Caco-2 (cell line): ENCODE measurements around the gene TRABD2A. TPM values are rescaled to one million over a fixed set of nuclear protein-coding genes. Genes with fewer than 3 reads are reported as not detected.
"Not testable (repeated sequence)": the region's sequence is repeated elsewhere in the genome, so short reads cannot be mapped to it uniquely, and the experiment has no call there.

Experiments used
- BruUV-seq: library from RNA; stranded (reverse); fragments of 400-500 nt; replicated peaks from 2 replicates; lab custom pipeline; 2021; lab: Mats Ljungman, UMichigan
- CTCF ChIA-PET: fragments of 300-600 bp; sonication (Branson Sonifier 250); formaldehyde crosslinking; loops from one replicate; lab custom pipeline; 2022; ENCODE audit warnings: antibody characterized with exemption; lab: Charles Lee
- POLR2A ChIA-PET: fragments of 300-600 bp; sonication (Branson Sonifier 250); formaldehyde crosslinking; loops from one replicate; lab custom pipeline; 2022; ENCODE audit warnings: antibody characterized with exemption; lab: Charles Lee
- DNase-seq, 2 experiments: peaks; one replicate each; pipeline versions ENCODE4 v3.0.0 to v3.0.0-alpha.2; 2020 to 2022
- H3K27me3 ChIP-seq: replicated peaks from 2 replicates; pipeline ENCODE4 v1.6.0; 2011; ENCODE audit warnings: low read length; ENCODE audit not compliant: control insufficient read depth, insufficient read depth
- H3K36me3 ChIP-seq: 2 replicates; pipeline ENCODE4 v1.5.1; 2011; ENCODE audit warnings: low read length; ENCODE audit not compliant: control insufficient read depth, insufficient read depth
- H3K4me1 ChIP-seq: fragments of 250-450 bp; sonication (Bioruptor Pico); 2 replicates; pipeline ENCODE4 v1.5.1; 2020; ENCODE audit warnings: mild to moderate bottlenecking
- H3K4me3 ChIP-seq: 2 replicates; pipeline ENCODE4 v1.5.1; 2011; ENCODE audit warnings: low read depth, mild to moderate bottlenecking, control low read depth, low read length
- H3K9me3 ChIP-seq: fragments of 250-450 bp; sonication (Bioruptor Pico); 2 replicates; pipeline ENCODE4 v1.5.1; 2020; ENCODE audit warnings: mild to moderate bottlenecking, moderate library complexity
- H3K27ac Mint-ChIP-seq: one replicate; pipeline ENCODE4 v1.8.0; 2022; ENCODE audit warnings: mixed read lengths; ENCODE audit not compliant: unreplicated experiment
- H3K27me3 Mint-ChIP-seq: one replicate; pipeline ENCODE4 v1.8.0; 2022; ENCODE audit warnings: mixed read lengths; ENCODE audit not compliant: insufficient read depth, unreplicated experiment
- H3K36me3 Mint-ChIP-seq: one replicate; pipeline ENCODE4 v1.8.0; 2022; ENCODE audit warnings: mild to moderate bottlenecking, mixed read lengths; ENCODE audit not compliant: insufficient read depth, unreplicated experiment
- H3K4me1 Mint-ChIP-seq: one replicate; pipeline ENCODE4 v1.8.0; 2022; ENCODE audit warnings: low read depth, mixed read lengths; ENCODE audit not compliant: unreplicated experiment
- H3K4me3 Mint-ChIP-seq: one replicate; pipeline ENCODE4 v1.8.0; 2022; ENCODE audit warnings: mild to moderate bottlenecking, moderate library complexity, mixed read lengths; ENCODE audit not compliant: unreplicated experiment
- H3K9me3 Mint-ChIP-seq: one replicate; pipeline ENCODE4 v1.8.0; 2022; ENCODE audit warnings: mixed read lengths; ENCODE audit not compliant: unreplicated experiment
- intact Hi-C: fragments of 100-400 bp; cut with micrococcal nuclease; formaldehyde crosslinking; loops from one replicate; pipeline ENCODE4 v1.10.0; 2022; ENCODE audit not compliant: unreplicated experiment
- total RNA-seq: library from RNA; stranded (reverse); gene quantifications from 2 replicates; pipeline ENCODE4 v1.2.3, GENCODE V29; 2022
- TF ChIP-seq, protein P1 (sequence below), 2 experiments: fragments of 200-600 bp in 1 of 2; IDR thresholded peaks; 1 replicate in 1 of 2; 2 replicates in 1 of 2; pipeline versions ENCODE4 v1.5.1 to v1.8.0; 2011 to 2022; ENCODE audit warnings: antibody characterized with exemption in 1 of 2, control low read depth in 1 of 2, inconsistent platforms in 1 of 2, low read depth in 1 of 2, low read length in 1 of 2, mild to moderate bottlenecking in 1 of 2, moderate library complexity in 1 of 2; ENCODE audit not compliant: insufficient read depth in 1 of 2, severe bottlenecking in 1 of 2, unreplicated experiment in 1 of 2

TRABD2A gene
- total RNA-seq, 1 experiment from 2014 or later, result 1.4 TPM

DNA sequence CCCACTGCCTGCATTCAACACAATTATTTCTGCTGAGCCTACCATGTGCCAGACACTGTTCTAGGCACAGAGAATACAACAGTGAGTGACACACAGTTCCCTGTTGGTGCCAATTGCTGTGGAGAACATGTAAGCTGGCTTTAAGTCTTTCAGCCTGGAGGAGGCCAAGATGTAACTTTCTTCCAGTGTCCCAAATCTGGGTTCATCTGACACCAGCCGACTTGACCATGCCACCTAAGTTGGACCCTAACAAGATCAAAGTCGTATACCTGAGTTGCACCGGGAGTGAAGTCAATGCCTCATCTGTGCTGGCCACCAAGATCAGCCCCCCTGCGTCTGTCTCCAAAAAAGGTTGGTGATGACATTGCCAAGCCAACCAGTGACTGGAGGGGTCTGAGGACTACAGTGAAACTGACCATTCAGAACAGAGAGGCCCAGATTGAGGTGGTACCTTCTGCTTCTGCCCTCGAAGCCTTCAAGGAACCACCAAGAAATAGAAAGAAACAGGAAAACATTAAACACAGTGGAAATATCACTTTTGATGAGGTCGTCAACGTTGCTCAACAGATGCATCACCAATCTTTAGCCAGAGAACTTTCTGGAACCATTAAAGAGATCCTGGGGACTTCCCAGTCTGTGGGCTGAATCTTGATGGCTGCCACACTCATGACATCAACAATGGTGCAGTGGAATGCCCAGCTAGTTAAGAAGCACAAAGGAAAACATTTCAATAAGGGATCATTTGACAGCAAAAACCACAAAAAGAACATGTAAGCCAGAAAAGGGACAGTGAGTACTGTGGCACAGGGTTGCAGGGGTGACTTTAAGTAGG lies 6.3 kb downstream of the TRABD2A start:
- H3K27me3 ChIP-seq, result no peaks in the 10 kb centered on the region
- no peak overlapping the region for H3K4me3 Mint-ChIP-seq
- TF ChIP-seq, protein P1, sequence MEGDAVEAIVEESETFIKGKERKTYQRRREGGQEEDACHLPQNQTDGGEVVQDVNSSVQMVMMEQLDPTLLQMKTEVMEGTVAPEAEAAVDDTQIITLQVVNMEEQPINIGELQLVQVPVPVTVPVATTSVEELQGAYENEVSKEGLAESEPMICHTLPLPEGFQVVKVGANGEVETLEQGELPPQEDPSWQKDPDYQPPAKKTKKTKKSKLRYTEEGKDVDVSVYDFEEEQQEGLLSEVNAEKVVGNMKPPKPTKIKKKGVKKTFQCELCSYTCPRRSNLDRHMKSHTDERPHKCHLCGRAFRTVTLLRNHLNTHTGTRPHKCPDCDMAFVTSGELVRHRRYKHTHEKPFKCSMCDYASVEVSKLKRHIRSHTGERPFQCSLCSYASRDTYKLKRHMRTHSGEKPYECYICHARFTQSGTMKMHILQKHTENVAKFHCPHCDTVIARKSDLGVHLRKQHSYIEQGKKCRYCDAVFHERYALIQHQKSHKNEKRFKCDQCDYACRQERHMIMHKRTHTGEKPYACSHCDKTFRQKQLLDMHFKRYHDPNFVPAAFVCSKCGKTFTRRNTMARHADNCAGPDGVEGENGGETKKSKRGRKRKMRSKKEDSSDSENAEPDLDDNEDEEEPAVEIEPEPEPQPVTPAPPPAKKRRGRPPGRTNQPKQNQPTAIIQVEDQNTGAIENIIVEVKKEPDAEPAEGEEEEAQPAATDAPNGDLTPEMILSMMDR (IDR thresholded peaks at IDR 0.05; ENCODE audit: insufficient read depth in 1 of 2, low read depth in 1 of 2, low read length in 1 of 2, severe bottlenecking in 1 of 2, unreplicated experiment in 1 of 2), result no peak
- no peaks in the 10 kb centered on the region for H3K4me1 ChIP-seq
- no peak overlapping the region for H3K27ac Mint-ChIP-seq
- H3K9me3 ChIP-seq, result no peaks in the 10 kb centered on the region
- no peaks in the 10 kb centered on the region for H3K4me1 Mint-ChIP-seq
- H3K9me3 Mint-ChIP-seq, result no peaks in the 10 kb centered on the region
- no peaks in the 10 kb centered on the region for H3K36me3 Mint-ChIP-seq
- no peak overlapping the region for H3K4me3 ChIP-seq
- H3K27me3 Mint-ChIP-seq, result peaks cover 10% of the 10 kb centered on the region
- ChIA-PET CTCF (no interaction called here), POLR2A (no interaction called here)
- intact Hi-C loops, result no loop called here
- BruUV-seq, result no TSS peak
- no peaks in the 10 kb centered on the region for H3K36me3 ChIP-seq
- DNase-seq, result no peak

DNA sequence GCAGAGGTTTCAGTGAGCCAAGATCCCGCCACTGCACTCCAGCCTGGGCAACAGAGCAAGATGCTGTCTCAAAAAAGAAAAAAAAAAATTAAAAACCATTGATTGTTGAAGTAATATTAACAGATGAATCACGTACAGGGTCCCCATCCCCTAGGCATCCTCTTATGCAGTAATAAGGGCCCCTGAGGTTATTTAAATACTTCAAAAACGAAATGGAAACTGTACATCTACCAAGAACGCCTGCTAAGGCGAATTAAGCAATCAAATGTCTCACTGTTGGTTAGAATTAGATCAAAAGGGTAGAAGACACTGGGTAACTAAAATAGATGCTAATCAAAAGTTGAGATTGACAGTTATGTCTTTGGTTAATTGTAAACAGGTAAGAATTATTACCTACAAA lies 7.5 kb downstream of the TRABD2A start:
- intact Hi-C loops, result no loop called here
- BruUV-seq, result no TSS peak
- TF ChIP-seq, protein P1 (IDR thresholded peaks at IDR 0.05; ENCODE audit: insufficient read depth in 1 of 2, low read depth in 1 of 2, low read length in 1 of 2, severe bottlenecking in 1 of 2, unreplicated experiment in 1 of 2), result no peak

DNA sequence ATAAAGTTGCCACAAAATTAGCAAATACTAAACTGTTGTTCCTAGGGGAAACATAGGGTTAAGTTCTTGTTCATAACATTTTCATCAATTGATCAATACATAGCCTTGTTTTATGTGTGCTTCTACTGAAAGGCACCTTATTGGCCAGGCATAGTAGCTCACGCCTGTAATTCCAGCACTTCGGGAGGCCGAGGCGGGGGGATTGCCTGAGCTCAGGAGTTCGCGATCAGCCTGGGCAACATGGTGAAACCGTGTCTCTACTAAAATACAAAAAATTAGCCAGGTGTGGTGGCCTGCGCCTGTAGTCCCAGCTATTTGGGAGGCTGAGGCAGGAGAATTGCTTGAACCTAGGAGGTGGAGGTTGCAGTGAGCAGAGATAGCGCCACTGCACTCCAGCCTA lies 8.2 kb downstream of the TRABD2A start:
- H3K27me3 ChIP-seq, H3K27me3 Mint-ChIP-seq, CTCF ChIA-PET, H3K4me1 Mint-ChIP-seq, DNase-seq, H3K4me3 ChIP-seq, POLR2A ChIA-PET, H3K9me3 Mint-ChIP-seq, H3K36me3 ChIP-seq, H3K4me3 Mint-ChIP-seq, H3K36me3 Mint-ChIP-seq, H3K27ac Mint-ChIP-seq, BruUV-seq, intact Hi-C loops, H3K4me1 ChIP-seq, H3K9me3 ChIP-seq: not testable (repeated sequence)

More for the DNA sequence above, 7.5 kb downstream of the TRABD2A start:
- POLR2A ChIA-PET, result no interaction called here
- Histone ChIP-seq H3K4me1 (no peaks in the 10 kb centered on the region), H3K4me3 (no peak overlapping the region), H3K9me3 (no peaks in the 10 kb centered on the region), H3K36me3 (no peaks in the 10 kb centered on the region), H3K27me3 (no peaks in the 10 kb centered on the region)
- Mint-ChIP-seq H3K9me3 (no peaks in the 10 kb centered on the region), H3K27ac (no peak overlapping the region), H3K4me3 (no peak overlapping the region), H3K27me3 (peaks cover 10% of the 10 kb centered on the region), H3K4me1 (no peaks in the 10 kb centered on the region), H3K36me3 (no peaks in the 10 kb centered on the region)
- no peak for DNase-seq
- CTCF ChIA-PET, result no interaction called here
